Mucosa of rectum (tissue), 2 donors: Measurements from ENCODE around the gene GPR160.
"Not testable (repeated sequence)": the region's sequence is repeated elsewhere in the genome, so short reads cannot be mapped to it uniquely, and the experiment has no call there.

Source experiments
- H3K27ac ChIP-seq, 2 donors: one replicate each; pipeline ENCODE4 v1.7.0; 2013; ENCODE audit warnings: inconsistent platforms in 2 of 2, low read depth in 2 of 2, low read length in 2 of 2
- H3K27me3 ChIP-seq, 2 donors: one replicate each; pipeline ENCODE4 v1.7.0; 2013; ENCODE audit warnings: low read length in 2 of 2; ENCODE audit not compliant: control insufficient read depth in 2 of 2, insufficient read depth in 2 of 2
- H3K36me3 ChIP-seq, 2 donors: one replicate each; pipeline ENCODE4 v1.7.0; 2013; ENCODE audit warnings: low read length in 2 of 2; ENCODE audit not compliant: control insufficient read depth in 2 of 2, insufficient read depth in 2 of 2
- H3K4me1 ChIP-seq, 2 donors: one replicate each; pipeline ENCODE4 v1.7.0; 2013; ENCODE audit warnings: low read length in 2 of 2, mild to moderate bottlenecking in 1 of 2; ENCODE audit not compliant: control insufficient read depth in 2 of 2, insufficient read depth in 2 of 2
- H3K4me3 ChIP-seq, 2 donors: one replicate each; pipeline ENCODE4 v1.7.0; 2013; ENCODE audit warnings: low read length in 2 of 2
- H3K9ac ChIP-seq, 2 donors: one replicate each; pipeline ENCODE4 v1.7.0; 2013; ENCODE audit warnings: low read length in 2 of 2, low read depth in 1 of 2, mild to moderate bottlenecking in 1 of 2
- H3K9me3 ChIP-seq, 2 donors: one replicate each; pipeline ENCODE4 v1.7.0; 2013; ENCODE audit warnings: low read length in 2 of 2; ENCODE audit not compliant: control insufficient read depth in 2 of 2
- donor health status: healthy.
- donor health status: Normal muscosa, but diverticular disease.

The GPR160 gene

DNA sequence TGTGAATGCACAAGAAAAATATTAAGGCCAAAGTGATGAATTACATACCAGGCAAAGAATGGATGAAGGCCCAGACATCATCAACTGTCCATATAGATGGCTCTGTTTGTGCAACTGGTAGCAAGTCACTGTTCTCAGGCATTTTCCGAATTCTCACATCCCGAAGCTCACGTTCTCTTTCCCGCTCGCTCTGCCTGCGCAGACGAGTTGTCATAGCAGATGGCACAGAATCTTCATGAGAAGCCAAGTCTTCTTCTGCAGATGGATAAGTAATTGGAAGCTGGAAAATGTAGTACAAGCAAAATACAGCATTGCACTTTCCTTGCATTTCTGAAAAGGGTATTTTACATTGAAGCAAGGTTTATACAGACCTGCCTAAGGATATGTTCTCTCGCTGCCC, 64.6 kb downstream of the GPR160 start:
- Histone ChIP-seq H3K36me3 (peaks cover 40 to 46% of the 10 kb centered on the region in 2 donors), H3K4me1 (no peaks in the 10 kb centered on the region), H3K4me3 (no peak overlapping the region), H3K27me3 (no peaks in the 10 kb centered on the region), H3K9me3 (no peaks in the 10 kb centered on the region), H3K27ac (no peak overlapping the region), H3K9ac (no peak overlapping the region)

DNA sequence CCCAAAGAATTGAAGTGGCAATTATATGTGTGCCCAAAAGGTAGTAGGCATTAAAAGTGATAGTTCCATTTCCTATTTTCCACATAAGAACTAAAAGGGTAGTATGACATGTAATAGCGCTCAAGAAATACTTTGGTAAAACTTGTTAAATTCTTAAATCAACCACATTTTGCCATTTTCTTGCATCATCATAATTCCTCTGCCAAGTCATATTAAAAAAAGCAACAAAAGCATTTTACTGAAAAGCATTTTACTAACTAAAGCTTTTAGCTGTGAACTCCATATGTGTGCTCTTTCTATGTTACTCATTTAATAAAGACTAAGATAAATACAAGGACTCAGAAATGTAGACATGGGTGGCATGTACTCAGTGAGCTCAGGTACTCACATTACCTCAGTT, 70.1 kb downstream of the GPR160 start:
- H3K9me3 ChIP-seq: no peaks in the 10 kb centered on the region
- no peaks in the 10 kb centered on the region for H3K4me1 ChIP-seq

DNA sequence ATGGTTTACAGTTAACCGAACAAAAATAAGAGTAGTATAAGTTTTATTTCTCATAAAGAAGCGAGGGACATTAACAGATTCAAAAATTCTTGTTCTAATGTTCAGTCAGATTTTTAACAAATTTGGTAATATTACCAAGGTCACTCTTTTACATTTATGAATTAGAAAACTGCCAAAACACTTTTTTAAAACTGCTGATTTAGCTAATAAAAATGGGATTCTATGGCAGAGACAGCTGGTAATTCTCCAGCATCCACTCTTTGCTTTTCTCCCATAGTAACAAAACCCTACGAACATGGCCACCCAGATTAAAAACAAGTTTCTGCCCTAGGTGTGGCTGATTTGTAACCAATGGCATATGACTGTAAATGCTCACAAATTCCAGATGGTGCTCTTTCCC, 71.2 kb downstream of the GPR160 start:
- no peak overlapping the region for H3K9ac ChIP-seq
- H3K36me3 ChIP-seq: peaks cover 27 to 47% of the 10 kb centered on the region in 2 donors

More for the DNA sequence above, 70.1 kb downstream of the GPR160 start:
- no peaks in the 10 kb centered on the region for H3K27me3 ChIP-seq
- no peak overlapping the region for H3K9ac ChIP-seq
- H3K27ac ChIP-seq: no peak overlapping the region
- H3K4me3 ChIP-seq: no peak overlapping the region
- H3K36me3 ChIP-seq: peaks cover 19 to 38% of the 10 kb centered on the region in 2 donors

DNA sequence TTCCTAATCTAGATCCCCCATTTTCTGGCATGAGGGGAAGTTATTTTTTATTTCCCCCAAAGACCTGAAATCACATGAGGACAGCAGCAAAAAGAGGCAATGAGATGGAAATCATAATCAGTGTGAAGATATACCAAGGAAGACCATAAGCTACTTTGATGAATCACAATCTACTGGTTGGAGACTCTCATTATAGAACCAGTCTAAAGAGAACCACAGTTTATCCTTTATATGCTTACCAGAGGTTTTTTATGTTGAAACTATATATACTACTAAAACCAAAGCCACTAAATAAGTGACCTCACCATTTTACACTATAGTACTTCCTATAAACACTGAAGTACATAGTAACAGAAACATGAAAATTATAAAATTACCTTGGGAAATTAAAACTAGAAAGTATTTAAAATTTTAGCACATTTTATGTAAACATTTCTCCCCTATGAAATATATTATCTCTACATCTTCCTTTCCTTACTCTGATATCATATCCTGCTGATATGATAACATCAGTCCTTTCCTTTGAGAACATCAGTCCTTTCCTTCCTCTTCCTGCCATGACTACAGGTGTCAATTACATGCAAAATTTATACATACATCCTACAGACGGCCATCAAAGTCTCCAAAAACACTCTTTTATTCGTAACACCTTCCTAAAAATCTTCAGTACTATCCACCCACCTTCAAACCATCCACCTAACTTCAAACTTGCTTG, 71.9 kb downstream of the GPR160 start:
- no peak overlapping the region for H3K9ac ChIP-seq
- H3K27ac ChIP-seq: no peak overlapping the region
- no peak overlapping the region for H3K4me3 ChIP-seq
- peaks cover 30 to 45% of the 10 kb centered on the region in 2 donors for H3K36me3 ChIP-seq
- H3K4me1 ChIP-seq: no peaks in the 10 kb centered on the region
- no peaks in the 10 kb centered on the region for H3K9me3 ChIP-seq
- H3K27me3 ChIP-seq: no peaks in the 10 kb centered on the region

More for the DNA sequence above, 71.2 kb downstream of the GPR160 start:
- Histone ChIP-seq H3K27ac (no peak overlapping the region), H3K4me1 (no peaks in the 10 kb centered on the region), H3K27me3 (no peaks in the 10 kb centered on the region), H3K4me3 (no peak overlapping the region), H3K9me3 (no peaks in the 10 kb centered on the region)

DNA sequence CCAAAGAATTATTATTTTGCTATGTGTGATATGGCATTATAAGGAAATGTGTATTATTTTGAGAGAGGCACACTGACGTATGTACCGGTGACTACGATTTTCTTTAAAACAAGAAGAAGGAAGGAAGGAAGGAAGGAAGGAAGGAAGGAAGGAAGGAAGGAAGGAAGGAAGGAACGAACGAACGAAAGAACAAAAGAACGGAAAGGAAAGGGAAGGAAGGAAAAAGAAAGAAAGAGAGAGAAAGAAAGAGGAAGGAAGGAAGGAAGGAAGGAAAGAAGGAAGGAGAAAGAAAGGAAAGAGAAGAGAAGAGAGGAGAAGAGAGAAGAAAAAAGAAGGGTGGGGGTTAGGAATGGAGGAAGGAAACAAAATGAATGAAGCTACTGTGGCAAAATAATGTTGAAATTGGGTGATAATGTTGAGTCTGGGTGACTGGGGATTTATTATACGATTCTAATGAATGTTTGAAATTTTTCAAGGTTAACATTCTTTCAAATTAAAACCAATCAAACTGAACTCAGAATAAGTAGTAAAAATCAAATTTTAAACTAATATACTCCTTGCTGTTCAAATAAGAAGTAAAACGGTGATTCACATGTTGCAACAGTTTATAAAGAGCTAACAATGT, 73.5 kb downstream of the GPR160 start:
- H3K4me1 ChIP-seq: no peaks in the 10 kb centered on the region
- H3K27ac ChIP-seq: no peak overlapping the region
- peaks cover 35 to 49% of the 10 kb centered on the region in 2 donors for H3K36me3 ChIP-seq
- H3K9me3 ChIP-seq: no peaks in the 10 kb centered on the region
- H3K9ac ChIP-seq: no peak overlapping the region
- H3K4me3 ChIP-seq: no peak overlapping the region
- no peaks in the 10 kb centered on the region for H3K27me3 ChIP-seq

DNA sequence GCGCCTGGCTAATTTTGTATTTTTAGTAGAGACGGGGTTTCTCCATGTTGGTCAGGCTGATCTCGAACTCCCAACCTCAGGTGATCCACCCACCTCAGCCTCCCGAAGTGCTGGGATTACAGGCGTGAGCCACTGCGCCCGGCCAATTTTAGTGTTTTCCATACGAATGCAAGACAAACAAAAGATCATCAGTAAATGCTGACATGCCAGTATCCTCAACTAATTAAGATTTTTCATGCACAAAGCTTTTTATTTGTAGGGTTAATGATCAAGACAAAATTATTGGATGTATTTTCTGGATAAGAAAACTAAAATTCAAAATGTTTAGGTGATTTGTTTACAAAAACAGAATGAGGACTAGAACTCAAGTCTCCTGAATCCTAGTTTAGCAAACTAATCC, 76.4 kb downstream of the GPR160 start:
- not testable (repeated sequence) for H3K9me3 ChIP-seq, H3K4me1 ChIP-seq, H3K27ac ChIP-seq, H3K27me3 ChIP-seq, H3K9ac ChIP-seq, H3K4me3 ChIP-seq
- peaks cover 41 to 60% of the 10 kb centered on the region in 2 donors for H3K36me3 ChIP-seq

DNA sequence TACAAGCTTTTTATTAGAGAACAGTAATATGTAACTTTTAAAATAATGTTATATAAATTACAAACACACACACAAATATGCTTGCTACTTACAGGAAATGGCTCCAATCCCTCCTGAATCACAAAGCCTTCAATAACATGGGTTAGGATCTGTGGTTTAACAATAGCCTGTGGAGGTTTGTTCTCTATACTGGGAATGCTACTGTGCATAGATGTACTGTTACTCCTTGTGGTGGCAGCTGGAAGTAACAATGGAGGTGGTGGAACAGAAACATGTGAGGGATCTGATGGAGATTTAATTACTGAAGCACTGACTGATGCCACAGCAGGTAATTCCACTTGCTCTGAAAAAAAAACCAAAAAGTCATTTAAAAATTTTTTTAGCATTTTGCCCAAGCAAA, 79.3 kb downstream of the GPR160 start:
- H3K9me3 ChIP-seq: no peaks in the 10 kb centered on the region
- no peaks in the 10 kb centered on the region for H3K27me3 ChIP-seq
- H3K36me3 ChIP-seq: peaks cover 42 to 59% of the 10 kb centered on the region in 2 donors
- H3K4me3 ChIP-seq: no peak overlapping the region
- H3K9ac ChIP-seq: no peak overlapping the region
- no peak overlapping the region for H3K27ac ChIP-seq
- no peaks in the 10 kb centered on the region for H3K4me1 ChIP-seq

DNA sequence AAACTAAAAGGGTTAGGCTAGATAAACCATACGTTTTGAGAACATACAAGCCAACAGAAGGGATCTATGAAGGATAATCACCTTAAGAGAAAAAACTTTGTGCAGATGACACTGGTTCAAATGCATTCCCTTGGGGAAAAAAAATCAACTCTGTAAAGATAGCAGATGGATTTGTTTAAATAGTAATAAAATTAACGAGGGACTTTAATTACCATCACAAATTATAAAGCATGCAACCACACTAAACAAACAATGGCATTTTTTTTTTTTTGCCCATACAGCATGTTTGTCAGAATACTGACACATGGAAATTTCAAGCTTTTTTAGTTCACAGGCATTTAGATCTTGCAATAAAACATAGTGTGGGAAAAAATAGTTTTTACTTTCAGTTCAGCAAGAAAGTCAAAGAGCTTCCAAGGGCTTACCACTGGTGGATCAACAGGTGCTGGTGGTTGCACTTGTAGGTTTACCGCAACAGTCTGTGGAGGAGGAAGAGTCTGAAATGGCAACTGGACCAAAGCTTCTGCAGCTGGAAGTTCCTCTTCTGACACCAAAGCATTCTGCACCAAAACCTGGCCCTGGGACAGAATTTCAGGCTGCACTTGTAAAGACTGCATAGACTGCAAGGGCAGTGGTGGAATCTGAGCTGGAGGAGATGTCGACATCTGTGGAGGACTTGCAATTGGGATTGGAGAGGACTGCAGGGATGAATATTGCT, 90.6 kb downstream of the GPR160 start:
- no peak overlapping the region for H3K27ac ChIP-seq
- H3K27me3 ChIP-seq: no peaks in the 10 kb centered on the region
- no peaks in the 10 kb centered on the region for H3K9me3 ChIP-seq
- peaks cover 20 to 21% of the 10 kb centered on the region in 2 donors for H3K36me3 ChIP-seq
- no peak overlapping the region for H3K4me3 ChIP-seq
- H3K9ac ChIP-seq: no peak overlapping the region
- no peaks in the 10 kb centered on the region for H3K4me1 ChIP-seq

DNA sequence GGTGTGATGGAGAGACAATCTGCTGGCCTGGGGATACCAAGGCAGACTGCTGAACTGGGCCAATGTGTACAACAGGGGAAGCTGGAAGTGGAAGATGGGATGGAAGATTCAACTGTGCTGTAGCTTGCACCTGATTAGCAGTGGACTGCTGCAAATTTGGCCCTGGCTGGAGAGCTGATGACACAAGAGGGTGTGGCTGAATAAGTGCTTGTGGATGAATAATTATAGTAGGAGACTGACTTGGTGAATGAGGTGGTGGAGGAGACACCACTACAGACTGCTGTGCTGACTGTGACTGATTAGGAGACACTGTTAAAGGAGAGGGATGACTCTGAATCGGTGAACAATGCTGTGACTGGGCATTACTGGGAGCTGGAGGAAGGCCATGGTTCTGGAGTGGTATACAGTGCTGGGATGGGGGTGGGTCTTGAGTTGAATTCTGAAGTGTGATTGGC, 91.2 kb downstream of the GPR160 start:
- no peak overlapping the region for H3K27ac ChIP-seq
- no peak overlapping the region for H3K9ac ChIP-seq
- H3K36me3 ChIP-seq: peaks cover 20 to 24% of the 10 kb centered on the region in 2 donors
- no peak overlapping the region for H3K4me3 ChIP-seq
- H3K4me1 ChIP-seq: no peaks in the 10 kb centered on the region
- H3K27me3 ChIP-seq: no peaks in the 10 kb centered on the region
- no peaks in the 10 kb centered on the region for H3K9me3 ChIP-seq

DNA sequence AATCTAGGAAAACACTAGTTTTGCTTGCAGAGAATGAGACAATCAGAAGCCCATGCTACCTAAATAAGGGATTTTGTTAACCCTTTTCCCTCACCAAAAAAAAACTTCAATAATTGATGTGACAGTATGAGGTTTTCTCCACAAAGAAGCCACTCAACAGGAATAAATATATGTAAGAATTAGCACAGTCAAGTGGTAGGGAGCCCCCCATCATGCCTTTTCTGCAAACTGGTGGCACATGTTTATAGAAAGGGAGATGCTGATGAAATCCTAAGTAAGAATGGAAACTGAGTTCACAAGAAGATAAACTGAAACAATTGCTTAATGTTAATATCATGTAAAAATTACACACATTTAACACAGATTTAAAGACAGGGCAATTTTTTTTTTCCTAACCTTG, 92.7 kb downstream of the GPR160 start:
- Histone ChIP-seq H3K9me3 (no peaks in the 10 kb centered on the region), H3K4me1 (no peaks in the 10 kb centered on the region), H3K4me3 (no peak overlapping the region), H3K9ac (no peak overlapping the region), H3K36me3 (peaks cover 21 to 29% of the 10 kb centered on the region in 2 donors), H3K27me3 (no peaks in the 10 kb centered on the region), H3K27ac (no peak overlapping the region)
